Measurements from ENCODE around the gene RSPH9.

Gene RSPH9, protein sequence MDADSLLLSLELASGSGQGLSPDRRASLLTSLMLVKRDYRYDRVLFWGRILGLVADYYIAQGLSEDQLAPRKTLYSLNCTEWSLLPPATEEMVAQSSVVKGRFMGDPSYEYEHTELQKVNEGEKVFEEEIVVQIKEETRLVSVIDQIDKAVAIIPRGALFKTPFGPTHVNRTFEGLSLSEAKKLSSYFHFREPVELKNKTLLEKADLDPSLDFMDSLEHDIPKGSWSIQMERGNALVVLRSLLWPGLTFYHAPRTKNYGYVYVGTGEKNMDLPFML

DNA sequence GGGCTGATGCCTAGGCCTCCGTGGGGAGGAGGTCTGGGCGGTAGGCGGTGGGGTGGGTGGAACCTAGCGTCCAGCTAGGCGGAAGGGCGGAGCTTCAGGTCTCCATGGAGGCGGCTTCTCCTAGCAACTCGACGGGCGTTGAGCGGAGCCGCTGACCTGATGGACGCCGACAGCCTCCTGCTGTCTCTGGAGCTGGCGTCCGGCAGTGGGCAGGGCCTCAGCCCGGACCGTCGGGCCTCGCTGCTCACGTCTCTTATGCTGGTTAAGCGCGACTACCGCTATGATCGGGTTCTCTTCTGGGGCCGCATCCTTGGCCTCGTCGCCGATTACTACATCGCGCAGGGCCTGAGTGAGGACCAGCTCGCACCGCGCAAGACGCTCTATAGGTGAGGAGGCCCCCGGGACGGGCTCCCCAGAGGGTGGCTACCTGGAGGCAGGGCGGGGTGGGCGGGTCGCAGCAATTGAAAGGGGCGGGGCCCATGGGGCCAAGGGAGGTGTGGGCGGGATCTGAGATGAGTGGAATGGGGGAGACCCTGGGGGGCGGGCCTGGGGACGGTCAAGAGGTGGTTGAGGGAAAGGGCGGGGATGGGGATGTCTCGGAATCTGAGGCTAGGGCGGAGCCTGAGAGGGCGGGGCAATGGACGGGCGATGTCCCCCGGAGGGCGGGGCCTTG, at the start of gene RSPH9:
RSPH9 (plus strand) TSS at position 97 of the 673 bp plus-strand sequence; CDS start at position 160, 63 bp downstream.
- FAIRE-seq (no peak), DNase-seq (ENCODE audit: insufficient read length, low spot score) (no peak)

DNA sequence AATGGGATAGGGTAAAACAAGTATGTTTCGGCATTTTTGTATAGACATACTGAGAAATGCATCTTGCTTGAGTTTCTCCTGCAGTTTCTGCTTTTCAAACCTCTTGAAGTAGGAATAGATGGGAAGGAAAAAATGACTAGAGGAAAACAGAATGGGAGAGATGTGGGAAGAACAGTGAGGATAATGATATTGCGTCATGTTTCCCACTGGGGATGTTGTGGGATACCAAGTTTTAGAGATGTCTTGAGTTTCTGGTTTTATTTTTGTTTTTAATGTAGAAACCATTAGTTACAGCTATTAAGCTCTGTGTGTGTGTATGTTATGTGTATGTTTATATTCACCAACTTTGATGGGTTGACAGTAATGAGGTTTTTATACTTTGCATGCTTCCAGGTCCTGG, 44.2 kb upstream of the RSPH9 start:
- FAIRE-seq (no peak), DNase-seq (ENCODE audit: insufficient read length, low spot score) (no peak)

DNA sequence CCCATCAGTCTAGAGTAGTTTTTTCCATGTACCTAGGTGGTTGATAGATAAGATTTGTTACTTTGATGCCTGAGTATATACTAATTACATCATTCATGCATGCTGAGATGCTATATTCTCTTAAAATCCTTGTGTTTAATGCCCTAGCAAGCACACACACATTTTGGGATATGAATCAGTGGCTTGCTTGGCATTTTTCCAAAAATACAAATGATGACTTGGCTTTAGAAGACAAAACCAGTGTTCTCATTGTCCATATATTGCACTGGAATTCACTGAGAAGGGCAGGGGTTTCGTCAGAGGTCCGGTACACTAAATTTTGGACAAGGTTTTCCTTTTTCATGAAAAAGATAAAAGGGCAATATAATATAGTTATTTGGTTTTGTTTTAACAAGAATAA, 40.7 kb upstream of the RSPH9 start:
- DNase-seq (ENCODE audit: insufficient read length, low spot score) (no peak), FAIRE-seq (no peak)

DNA sequence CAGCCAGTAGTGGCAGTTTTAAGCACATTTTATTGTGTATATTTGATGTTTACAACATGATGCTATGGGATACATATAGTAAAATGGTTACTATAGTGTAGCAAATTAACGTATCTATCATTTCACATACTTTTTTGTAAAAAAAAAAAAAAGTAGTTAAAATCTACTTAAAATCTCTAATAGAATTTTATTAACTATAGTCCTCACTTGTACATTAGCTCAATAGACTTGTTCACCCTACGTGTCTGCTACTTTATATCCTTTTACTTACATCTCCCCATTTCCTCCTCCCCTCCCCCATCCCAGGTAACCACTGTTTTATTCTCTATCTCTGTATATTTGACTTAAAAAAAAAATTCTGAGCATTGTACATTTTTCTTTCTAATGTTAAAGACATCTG, 38.8 kb upstream of the RSPH9 start:
- FAIRE-seq (no peak), DNase-seq (ENCODE audit: insufficient read length, low spot score) (no peak)

DNA sequence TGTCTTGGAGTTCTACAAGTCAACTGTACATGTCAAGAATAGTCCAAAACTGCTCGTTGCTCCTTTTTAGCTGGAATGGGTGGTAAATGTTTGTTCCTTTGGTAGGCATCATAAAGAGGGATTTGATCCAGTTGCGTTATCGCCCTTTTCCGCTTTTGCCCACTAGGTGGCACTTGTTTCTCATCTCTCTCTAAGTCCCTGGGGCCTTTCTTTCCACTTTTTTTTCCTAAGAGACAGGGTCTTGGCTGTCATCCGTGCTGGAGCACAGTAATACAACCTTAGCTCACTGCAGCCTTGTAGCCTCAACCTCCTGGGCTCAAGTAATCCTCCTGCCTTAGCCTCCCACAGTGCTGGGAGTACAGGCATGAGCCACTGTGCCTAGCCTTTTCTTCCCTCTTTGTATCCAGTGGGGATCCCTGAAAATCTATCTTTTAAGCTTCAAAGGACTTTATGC, 36.5 kb upstream of the RSPH9 start:
- DNase-seq (ENCODE audit: insufficient read length, low spot score) (peak; percentile 69), FAIRE-seq (peak; percentile 26)

DNA sequence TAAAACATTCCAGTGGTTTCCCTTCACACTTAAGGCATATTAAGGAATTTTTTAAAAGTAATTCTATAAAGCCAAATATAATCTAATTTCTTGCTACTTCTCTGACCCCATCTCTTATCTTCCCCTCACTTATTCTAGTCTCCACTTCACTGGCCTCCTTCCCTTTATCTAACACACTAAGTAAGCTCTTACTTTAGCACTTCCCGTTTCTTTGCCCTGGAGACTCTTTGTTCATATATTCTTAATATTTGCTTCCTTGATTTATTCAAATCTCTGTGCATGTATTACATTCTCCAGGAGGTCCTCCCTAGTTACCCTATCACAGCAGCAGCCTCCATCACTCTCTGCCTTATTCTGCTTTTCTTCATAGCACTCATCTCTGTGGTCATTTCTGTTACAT, 36.0 kb upstream of the RSPH9 start:
- FAIRE-seq (no peak), DNase-seq (ENCODE audit: insufficient read length, low spot score) (no peak)

DNA sequence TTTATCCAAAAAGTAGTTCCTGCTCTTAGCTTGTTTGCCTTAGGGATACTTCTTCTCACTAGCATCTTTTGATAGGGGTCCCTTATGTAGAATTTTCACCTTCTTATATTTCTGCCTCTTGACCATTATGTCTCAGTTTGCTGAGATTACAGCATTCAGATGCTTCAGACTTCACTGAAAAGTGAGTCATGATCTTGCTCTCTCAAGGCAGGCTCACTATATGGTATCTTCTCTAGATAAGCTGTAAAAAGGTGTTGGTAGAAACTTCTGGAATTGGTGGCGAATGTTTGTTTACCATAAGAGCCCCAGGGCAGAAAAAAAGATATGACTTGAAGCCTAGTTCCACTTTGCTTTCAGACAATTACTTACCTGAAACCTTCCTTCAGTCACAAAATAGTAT, 35.4 kb upstream of the RSPH9 start:
- FAIRE-seq = no peak
- DNase-seq (ENCODE audit: insufficient read length, low spot score) = no peak

DNA sequence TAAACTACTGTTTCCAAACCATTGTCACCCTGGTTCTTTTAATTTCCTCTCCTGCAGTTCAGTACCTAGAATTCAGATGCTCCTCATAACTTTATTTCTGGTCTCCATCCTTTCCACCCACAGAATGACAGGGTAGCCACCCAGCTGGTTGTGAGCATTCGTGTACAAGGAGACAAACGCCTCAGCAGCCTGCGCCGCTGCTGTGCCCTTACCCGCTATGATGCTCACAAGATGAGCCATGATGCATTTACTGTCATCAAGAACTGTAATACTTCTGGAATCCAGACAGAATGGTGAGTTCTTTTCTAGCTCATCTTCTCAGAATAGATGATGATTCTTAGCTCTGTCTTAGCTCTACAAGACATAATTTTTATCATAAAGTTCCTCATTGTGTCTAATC, 34.4 kb upstream of the RSPH9 start:
- no peak for FAIRE-seq
- no peak for DNase-seq (ENCODE audit: insufficient read length, low spot score)

DNA sequence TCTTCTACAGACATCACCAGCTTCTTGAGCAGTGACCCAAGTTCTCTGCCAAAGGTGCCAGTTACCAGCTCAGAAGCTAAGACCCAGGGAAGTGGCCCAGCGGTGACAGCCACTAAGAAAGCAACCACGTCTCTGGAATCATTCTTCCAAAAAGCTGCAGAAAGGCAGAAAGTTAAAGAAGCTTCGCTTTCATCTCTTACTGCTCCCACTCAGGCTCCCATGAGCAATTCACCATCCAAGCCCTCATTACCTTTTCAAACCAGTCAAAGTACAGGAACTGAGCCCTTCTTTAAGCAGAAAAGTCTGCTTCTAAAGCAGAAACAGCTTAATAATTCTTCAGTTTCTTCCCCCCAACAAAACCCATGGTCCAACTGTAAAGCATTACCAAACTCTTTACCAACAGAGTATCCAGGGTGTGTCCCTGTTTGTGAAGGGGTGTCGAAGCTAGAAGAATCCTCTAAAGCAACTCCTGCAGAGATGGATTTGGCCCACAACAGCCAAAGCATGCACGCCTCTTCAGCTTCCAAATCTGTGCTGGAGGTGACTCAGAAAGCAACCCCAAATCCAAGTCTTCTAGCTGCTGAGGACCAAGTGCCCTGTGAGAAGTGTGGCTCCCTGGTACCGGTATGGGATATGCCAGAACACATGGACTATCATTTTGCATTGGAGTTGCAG, 31.0 kb upstream of the RSPH9 start:
- FAIRE-seq = no peak
- no peak for DNase-seq (ENCODE audit: insufficient read length, low spot score)

DNA sequence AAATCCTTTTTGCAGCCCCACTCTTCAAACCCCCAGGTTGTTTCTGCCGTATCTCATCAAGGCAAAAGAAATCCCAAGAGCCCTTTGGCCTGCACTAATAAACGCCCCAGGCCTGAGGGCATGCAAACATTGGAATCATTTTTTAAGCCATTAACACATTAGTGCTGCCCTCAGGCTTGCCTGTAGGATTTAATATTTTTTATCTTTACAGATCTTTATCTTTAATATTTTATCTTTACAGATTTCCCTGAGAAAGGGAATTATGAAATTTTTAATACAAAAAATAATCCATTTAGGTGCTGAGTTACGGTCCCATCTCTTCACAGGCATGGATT, 30.5 kb upstream of the RSPH9 start:
- DNase-seq (ENCODE audit: insufficient read length, low spot score) (no peak), FAIRE-seq (no peak)

DNA sequence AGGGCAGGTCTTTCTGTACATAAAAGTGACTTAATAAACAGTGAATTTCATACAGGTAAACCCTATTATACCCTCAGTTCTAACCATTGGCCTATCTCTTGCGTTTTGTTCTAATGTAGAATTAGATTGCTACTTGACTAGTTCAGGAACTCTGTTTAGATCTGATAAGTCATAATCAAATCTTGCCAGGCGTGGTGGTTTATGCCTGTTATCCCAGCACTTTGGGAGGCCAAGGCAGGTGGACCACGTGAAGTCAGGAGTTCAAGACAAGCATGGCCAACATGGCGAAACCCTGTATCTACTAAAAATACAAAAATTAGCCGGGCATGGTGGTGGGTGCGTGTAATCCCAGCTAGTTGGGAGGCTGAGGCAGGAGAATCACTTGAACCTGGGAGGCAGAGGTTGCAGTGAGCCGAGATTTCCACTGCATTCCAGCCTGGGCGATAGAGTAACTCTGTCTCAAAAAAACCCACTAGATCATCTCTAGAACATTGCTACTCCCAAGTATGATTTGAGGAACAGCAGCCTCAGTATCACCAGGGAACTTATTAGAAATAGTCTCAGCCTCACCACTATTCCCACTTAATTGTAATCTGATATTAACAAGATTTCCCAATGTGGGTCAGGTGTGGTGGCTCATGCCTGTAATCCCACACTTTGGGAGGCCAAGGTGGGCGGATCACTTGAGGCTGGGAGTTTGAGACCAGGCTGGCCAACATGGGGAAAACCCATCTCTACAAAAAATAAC, 27.9 kb upstream of the RSPH9 start:
- FAIRE-seq (no peak), DNase-seq (ENCODE audit: insufficient read length, low spot score) (no peak)

DNA sequence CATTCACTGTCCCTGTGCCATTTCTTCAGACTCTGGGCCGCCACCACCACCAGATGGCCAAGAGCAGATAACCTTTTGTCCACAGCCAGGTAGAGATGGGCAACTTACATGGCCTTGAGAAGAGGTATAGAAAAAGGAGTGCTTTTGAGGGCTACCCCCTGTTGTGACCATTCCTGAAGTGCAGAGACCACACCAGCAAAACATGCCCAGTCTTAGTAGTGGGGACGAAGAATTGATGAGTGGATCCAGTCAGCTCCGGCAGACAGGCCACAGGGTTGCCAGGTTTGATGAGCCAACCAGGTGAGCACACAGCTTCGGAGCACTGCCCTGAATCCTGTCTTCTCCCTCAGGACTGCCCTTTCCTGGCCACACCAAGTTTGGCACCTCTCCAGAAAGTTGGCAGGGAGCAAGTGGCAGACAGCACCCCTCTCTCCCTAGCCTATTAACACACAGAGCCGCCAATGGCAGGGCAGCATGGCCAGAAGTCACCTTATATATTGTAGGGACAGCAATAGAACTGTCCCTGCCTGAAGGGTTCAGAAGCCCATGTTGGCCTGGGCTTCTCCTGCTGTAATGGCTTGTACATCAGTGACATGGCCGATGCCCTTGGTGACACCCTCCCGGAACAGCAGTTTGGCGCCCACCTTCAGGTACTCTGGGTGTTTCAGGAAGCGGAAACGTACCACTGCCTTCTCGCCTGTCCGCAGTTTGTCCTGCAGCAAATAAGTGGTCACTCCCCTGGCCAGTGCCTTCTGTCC, 23.6 kb upstream of the RSPH9 start:
- FAIRE-seq = no peak
- no peak for DNase-seq (ENCODE audit: insufficient read length, low spot score)

DNA sequence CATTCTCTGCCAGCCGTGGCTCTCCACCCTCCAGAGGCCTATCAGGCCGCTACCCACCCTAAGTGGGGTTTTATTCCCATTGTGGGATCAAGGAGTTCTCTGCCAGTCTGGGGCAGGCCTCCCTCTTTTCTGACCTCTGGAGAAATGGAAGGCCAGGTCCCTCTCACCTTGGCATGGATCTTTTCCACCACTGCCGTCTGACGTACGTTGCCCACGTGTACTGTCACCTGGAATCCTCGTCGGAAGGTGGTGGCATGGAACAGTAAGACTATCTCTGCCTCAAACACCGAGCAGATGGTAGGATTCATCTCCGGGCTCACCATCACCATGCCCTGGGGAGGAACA, 23.0 kb upstream of the RSPH9 start:
- DNase-seq (ENCODE audit: insufficient read length, low spot score) (no peak), FAIRE-seq (no peak)

DNA sequence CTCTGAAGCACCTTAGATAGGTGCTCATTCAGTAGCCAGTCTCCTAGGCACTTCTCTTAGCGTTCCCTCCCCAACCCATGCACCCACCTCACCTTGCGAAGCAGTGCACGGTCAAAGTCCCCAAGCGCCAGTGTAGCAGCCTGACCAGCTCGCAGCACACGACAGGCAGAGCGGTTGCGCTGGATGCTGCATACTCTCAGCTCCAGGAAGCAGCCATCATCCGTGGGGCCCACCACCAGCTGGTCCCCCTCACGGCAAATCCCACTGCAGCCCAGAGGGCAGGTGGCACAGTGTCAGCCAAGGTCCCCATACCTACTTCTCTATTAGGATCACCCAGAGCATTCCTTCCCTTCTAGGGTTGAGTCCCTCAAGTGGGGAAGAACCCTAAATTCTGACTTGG, 22.3 kb upstream of the RSPH9 start:
- FAIRE-seq = no peak
- no peak for DNase-seq (ENCODE audit: insufficient read length, low spot score)

DNA sequence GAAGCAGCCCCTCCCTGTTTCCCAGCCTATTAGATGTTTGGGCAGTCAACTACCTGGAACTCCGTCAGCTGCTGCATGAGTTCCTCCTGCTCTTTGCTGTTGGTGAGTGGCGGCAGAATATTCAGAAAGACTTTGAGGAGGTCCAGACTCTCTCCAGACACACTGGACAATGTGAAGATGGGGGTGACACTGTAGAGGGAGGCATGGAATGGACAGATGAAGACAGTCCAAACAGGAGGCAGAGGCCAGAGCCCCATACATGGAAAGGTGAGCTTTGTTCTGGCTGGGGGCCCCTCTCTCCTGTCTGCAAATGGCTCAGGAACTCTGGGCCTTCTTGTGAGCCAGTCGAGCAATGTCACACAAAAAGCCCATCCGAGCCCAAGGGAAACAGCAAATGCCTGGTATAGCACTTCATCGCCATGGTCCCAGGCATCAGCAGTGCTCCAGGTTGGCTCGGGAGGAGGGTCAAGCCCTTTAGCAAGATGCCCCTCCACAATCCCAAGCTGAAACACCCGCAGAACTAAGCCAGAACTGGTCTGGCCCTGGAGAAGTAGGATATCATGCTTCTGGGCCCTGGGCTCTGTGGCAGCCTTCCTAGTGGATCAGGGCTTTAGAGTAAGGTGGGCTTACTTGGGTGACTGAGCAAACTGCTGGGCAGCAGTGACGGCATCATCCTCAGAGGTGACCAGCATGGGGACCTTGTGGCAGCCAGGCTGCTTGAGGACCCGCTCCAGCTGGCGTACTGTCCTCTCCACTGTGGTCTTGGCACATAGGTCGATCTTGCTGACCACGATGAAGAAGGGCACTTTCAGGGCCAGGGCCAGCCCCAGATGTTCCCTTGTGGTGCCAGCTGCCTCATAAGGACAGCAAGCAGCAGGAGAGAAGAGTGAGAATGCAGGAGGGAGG, 20.7 kb upstream of the RSPH9 start:
- FAIRE-seq = no peak
- DNase-seq (ENCODE audit: insufficient read length, low spot score) = no peak

DNA sequence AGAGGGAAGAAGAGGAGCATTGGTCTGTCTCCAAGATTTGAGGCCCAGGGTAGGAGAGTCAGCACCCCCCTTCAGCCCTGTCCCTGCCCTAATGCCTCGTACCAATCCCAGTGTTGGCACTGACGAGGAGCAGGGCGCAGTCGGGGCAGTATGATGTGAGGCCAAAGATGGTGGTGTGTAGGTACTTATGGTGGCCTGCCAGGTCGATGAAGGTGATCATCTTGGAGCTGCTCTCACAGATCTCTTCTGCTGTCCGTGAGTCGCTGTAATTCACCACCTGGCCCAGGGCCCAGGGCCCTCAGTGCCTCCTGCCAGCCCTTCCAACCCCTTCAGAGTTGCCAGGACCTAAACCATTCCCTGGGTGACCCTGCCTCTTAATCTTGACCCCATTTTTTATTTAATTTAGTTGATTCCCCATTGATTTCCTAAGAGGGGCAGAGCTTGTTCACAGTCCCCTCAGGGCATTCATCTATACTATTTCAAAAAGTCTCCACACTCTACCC, 20.0 kb upstream of the RSPH9 start:
- FAIRE-seq (no peak), DNase-seq (ENCODE audit: insufficient read length, low spot score) (no peak)

DNA sequence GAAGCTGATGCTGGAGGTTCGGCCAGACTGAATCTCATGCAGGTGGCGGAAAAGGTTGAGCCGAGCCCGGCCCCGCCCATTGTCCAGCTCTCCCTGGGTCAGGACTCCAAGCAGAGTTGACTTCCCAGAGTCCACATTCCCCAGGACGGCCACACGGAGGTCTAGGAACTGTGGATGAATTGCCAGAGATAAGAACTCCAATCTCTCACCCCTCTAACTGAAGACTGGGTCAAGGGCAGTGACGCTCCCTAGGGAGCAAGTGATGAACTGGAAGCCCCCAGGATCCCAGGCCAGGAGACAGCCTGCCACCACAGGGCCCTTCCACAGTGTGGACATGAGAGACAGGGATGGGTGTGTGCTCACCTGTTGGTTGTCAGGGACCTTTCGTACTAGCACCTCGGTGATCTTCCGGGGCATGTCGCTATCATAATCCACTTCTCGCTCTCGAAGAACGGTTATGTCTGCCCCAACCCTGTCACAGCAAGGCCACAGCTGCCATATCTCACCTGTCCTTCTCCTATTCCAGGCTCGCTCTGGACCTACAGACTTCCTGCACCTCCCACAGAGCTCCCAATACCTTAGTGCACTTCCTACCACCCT, 19.3 kb upstream of the RSPH9 start:
- DNase-seq (ENCODE audit: insufficient read length, low spot score) (no peak), FAIRE-seq (no peak)

DNA sequence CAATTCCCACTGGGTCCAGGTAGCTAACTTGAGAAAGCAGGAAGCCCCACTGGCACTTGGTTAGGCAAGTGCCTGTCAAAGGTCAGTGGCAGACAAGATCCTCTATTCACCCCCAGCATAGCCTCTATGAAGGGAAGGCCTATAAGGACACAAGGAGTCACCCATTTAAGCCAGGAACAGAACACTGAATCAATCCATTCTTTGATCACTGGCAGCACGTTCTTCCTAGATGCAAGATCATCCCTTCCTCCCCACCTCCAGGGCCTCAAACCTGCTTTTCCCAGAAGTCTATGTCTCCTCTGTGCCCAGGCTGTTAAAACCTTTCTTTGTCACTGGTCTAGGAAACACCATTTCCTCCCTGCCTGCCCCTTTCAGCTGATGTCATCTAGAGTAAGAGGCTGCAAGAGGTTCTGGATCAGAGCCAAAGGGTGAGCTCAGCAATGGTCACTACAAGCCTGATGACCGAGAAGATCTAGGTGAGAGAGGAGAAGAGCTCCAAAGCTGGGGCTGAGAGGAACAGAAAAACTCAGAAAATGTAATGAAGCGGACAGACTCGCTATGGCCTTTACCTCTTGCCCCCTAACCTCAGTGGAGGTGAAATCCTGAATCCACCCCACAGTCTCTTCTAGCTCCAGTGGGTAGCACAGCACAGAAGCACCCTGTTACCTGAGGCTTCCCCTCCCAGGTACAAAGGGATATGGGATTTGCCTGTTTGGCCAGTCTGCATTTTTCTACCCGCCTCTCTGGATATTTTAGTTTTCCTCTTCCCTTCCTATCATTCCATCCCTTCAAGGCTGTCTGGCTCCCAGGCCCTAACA, 17.6 kb upstream of the RSPH9 start:
- FAIRE-seq (no peak), DNase-seq (ENCODE audit: insufficient read length, low spot score) (peak; percentile 86)
